HPDE6-E6E7 (cell line): ENCODE data around the gene MYL2.
A peak's percentile ranks its signal among the peaks of the same experiment; 100 is the strongest.

Source experiments
- DNase-seq: peaks from one replicate; pipeline ENCODE4 v3.0.0; 2011; ENCODE audit warnings: missing footprints; ENCODE audit errors: extremely low spot score

Gene MYL2

GRCh38 chr12:110930348-110931314, 10.3 kb upstream of the MYL2 start:
- DNase-seq, result no peak

DNA sequence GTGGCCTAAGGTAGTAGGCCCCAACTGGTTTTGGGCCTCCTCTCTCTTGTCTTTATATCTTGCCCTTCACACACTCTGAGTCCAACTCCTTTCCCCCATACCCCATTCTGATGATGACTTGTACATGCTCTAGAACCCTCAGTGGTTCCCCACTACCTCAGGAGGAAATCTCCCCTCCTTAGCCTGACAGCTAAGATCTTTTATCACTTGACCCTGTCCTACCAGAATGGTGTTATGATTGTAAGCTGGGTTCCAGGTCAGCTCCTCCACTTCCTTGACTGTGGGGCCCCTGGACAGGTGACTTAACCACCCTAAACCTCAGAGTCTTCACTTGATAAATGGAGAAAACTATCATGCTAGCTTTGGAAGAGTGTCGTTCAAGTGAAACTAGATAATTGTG, 9.4 kb upstream of the MYL2 start:
- no peak for DNase-seq

DNA sequence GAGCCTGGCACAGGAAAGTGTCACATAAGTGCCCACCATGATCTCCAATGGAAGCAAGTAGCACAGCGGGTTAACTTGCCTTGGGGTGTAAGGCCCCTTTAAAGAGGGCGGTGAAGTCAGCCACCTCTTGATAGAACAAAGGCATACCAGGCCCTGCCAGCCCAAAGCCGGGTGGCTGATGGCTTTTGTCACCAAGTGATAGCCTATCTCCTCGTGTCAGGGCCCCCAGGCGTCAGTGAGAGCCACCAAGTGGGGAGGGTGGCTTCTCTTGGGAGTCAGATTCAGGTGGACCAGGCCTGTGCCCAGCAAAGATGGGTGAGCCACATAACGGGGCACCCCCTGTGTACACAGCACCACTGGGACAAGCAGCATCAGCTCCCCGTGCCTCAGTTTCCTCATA, 8.3 kb upstream of the MYL2 start:
- DNase-seq, result no peak

DNA sequence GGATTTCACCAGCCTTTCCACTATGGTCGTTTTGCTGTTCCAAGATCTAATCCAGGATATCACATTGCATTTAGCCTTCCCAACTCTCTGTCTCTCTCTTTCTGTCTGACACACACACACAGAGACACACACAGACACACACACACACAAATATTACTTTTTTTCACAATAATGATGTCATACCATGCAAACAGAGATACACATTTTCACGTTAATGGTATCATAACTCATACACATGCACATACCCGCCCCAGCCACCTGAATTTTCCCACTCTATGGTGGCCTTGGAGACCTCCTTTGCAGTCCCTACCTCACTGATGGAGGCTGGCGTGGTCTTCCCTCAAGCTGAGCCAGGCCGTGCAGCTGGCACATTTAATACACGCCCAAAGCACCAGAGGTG, 7.2 kb upstream of the MYL2 start:
- no peak for DNase-seq

- no peak for DNase-seq
Observed at GRCh38 chr12:110923692-110924334, 3.4 kb upstream of the MYL2 start.

DNA sequence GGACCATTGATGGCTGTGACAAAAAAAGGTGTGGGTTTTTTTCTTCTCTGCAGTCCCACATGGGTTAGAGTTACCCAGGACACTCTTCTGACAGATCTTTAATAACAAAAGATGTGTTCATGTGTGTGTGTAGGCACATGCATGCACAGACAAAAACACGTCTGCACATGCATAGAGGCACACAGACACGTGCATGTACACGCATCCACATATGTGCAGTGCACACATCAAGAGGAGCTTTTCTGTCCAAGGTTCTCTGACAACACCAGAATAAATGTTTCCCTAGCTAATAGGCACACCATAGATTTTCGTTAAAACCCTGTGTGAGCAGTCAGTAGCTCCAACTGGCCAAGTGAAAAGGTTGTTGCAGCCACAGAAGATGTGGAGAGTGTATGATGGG, 2.8 kb upstream of the MYL2 start:
- DNase-seq, result no peak

DNA sequence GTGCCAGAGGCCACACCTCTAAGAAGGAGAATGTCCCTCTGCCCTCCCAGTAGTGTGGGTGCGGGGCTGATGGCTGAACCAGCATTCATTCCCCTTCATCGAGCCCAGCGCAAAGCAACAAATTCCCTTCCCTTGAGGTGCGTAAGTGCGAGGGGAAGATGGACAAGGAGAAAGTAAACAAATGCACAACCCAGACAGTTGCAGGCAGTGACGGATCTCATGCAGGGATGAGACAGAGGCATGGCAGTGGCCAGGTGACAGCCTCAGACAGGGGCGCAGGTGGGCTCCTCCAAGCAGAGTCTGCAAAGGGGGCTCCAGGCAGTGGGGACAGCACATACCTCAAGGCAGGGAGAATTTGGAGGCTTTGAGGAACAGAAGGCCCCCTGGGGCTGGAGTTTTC, 2.3 kb upstream of the MYL2 start:
- DNase-seq, result no peak

DNA sequence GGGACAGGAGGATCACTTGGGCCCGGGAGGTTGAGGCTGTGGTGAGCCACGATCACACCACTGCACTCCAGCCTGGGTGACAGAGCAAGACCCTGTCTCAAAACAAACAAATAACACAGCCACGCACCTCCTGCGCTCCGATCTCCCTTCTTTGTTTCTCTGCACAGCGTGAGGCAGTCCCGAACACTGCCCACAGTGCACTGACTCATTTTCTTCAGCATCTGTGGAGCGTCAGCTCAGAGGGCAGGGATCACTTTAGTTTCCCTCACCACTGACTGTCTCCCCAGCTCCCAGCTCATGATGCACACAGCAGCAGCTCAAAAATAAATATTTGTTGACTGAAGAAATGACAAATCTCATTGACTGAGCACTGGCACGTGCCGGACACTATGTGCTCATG, 883 bp upstream of the MYL2 start:
- DNase-seq, result no peak

DNA sequence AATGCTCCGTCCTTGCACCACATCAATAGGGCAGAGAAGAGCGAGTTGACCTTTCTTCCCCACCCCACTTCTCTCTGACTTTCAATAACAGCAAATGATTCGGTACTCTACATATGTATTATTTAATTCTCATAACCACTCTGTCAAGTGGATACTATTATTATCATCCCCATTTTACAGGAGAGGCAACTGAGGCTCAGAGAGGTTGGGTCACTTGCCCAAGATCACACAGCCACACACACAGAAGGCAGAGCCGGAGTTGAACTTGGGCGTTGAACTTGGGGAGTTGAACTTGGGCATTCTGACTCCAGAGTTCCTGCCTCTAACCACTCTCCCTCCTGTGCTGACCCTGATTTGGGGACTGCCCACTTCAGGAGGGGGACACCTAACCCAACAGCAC, 659 bp downstream of the MYL2 start:
- no peak for DNase-seq

GRCh38 chr12:110917961-110918360, 2.4 kb downstream of the MYL2 start:
- DNase-seq, result no peak

- peak; percentile 45 for DNase-seq
Observed at GRCh38 chr12:110917467-110917866, 2.9 kb downstream of the MYL2 start.

DNA sequence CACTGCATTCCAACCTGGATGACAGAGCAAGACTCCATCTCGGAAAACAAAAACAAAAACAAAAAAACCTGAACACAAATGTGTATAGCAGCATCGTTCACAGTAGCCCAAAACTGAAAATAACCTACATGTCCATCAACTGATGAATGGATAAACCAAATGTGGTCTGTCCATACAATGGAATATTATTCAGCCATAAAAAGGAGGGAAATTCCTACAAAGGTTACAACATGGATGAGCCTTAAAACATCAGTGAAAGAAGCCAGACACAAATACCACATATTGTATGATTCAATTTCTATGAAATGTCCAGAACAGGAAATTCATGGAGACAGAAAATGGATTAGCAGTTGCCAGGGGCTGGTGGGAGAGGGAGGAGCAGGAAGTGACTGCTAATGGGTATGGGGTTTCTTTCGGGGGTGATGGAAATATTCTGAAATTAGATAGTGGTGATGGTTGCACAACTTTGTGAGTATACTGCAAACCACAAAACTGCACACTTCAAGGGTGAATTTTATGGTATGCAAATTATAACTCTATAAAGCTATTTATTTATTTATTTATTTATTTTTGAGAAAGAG, 4.0 kb downstream of the MYL2 start:
- DNase-seq, result no peak

- no peak for DNase-seq
Observed at GRCh38 chr12:110913119-110914056, 7.0 kb downstream of the MYL2 start.

GRCh38 chr12:110912263-110912662, 8.1 kb downstream of the MYL2 start:
- DNase-seq, result no peak

DNA sequence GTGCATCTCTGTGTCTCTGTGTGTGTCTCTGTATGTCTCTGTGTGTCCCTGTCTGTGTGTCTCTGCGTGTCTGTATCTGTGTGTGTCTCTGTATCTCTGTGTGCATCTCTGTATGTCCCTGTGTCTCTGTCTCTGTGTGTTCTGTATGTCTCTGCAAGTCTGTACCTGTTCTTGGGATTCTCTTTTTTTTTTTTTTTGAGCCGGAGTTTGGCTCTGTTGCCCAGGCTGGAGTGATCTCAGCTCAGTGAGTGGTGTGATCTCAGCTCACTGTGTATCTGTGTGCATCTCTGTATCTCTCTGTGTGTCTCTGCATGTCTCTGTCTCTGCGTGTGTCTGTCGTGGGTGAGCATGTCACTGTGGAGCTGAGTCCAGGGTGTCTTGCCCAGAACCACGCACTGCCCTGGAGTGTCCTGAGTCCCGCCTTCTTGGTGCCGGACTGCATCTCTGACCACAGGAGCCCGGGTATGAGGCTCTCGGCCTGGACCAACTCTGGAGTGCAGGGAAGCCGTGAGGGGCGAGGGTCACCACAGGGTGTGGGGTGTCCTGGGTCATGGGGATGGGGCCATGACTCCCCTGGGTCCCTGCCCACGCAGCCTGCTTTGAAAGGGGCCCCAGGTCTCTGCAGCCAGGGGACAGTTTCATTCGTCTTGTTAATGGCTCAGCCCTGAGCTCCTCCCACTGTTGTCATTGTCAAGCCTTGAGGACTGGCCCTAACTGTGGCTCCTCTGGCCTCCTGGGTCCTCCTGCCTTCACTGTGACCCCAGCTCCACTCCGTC, 11.8 kb downstream of the MYL2 start:
- no peak for DNase-seq

DNA sequence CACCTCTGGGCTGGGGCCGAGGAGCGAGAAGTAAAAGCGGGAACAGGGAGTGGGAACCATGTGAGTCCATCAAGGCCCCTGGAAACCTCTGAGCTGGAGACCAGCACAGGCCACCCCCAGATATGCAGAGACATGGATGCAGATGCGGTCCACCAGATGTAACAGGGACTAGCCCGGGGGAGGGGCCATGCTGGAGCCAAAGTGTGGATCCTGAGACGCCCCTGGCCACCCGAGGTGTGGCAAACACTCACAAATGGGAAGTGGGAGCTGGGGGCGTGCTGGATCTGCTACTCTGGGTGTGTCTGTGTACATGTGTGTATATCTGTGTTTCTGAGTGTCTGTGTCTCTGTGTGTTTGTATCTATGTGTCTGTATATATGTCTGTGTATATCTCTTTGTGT, 12.8 kb downstream of the MYL2 start:
- DNase-seq, result no peak

DNA sequence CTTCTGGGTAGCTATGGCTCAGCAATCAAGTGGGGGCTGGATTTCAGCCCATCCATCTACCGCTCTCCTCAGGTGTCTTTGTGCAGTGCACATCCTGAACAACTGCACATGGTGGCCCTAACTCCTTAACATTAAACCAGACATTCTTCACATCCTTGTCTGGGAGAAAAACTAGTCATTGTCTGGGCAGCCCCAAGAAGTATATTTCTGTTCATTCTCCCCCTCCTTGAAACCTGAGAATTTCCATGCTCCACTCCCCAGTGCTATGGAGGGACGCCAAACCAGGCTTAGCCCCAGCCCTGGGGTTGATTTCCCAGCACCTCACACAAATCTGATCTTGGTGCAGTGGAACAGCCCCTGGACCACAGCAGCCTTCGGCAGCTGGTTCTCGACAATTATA, 13.4 kb downstream of the MYL2 start:
- DNase-seq, result no peak

- DNase-seq, result no peak
Observed at GRCh38 chr12:110906516-110906915, 13.9 kb downstream of the MYL2 start.

GRCh38 chr12:110906083-110906482, 14.3 kb downstream of the MYL2 start:
- DNase-seq, result no peak

- DNase-seq, result no peak
Observed at GRCh38 chr12:110903511-110903910, 16.9 kb downstream of the MYL2 start.

DNA sequence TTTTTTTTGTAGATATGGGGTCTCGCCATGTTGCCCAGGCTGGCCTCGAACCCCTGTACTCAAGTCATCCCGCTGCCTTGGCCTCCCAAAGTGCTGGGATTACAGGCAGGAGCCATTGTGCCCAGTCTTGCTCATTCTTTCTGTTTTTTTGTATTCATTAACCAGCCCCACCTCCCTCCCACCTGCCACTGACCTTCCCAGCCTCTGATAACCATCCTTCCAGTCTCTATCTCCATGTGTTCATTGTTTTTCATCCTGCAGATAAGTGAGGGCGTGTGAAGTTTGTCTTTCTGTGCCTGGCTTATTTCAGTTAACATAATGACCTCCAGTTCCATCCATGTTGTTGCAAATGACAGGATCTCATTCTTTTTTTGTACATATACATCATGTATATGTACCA, 19.0 kb downstream of the MYL2 start:
- DNase-seq, result no peak
